ENCODE results near the gene DDI1.
"Not testable (repeated sequence)": the region's sequence is repeated elsewhere in the genome, so short reads cannot be mapped to it uniquely, and the experiment has no call there.

Gene DDI1

GRCh38 chr11:104033134-104033533, 3.3 kb upstream of the DDI1 start:
- peak; percentile 2 for DNase-seq

GRCh38 chr11:104033561-104033960, 2.9 kb upstream of the DDI1 start:
- no peak for DNase-seq
- in situ Hi-C loops (cut with HindIII; ENCODE audit: low pct_ligation_motif_present, low pct_unique_long_range_greater_than_20kb, low sequenced_read_pairs), result no loop called here

More at GRCh38 chr11:104033134-104033533, 3.3 kb upstream of the DDI1 start:
- in situ Hi-C loops (cut with HindIII; ENCODE audit: low pct_ligation_motif_present, low pct_unique_long_range_greater_than_20kb, low sequenced_read_pairs), result no loop called here

- no peak for DNase-seq
- in situ Hi-C loops (cut with HindIII; ENCODE audit: low pct_ligation_motif_present, low pct_unique_long_range_greater_than_20kb, low sequenced_read_pairs), result no loop called here
Observed at GRCh38 chr11:104036995-104037394, 555 bp downstream of the DDI1 start.

- DNase-seq, result no peak
- in situ Hi-C loops (cut with HindIII; ENCODE audit: low pct_ligation_motif_present, low pct_unique_long_range_greater_than_20kb, low sequenced_read_pairs), result no loop called here
Observed at GRCh38 chr11:104041792-104042191, 5.4 kb downstream of the DDI1 start.

GRCh38 chr11:104043142-104043541, 6.7 kb downstream of the DDI1 start:
- in situ Hi-C loops (cut with HindIII; ENCODE audit: low pct_ligation_motif_present, low pct_unique_long_range_greater_than_20kb, low sequenced_read_pairs), result no loop called here
- no peak for DNase-seq

GRCh38 chr11:104043678-104044239, 7.3 kb downstream of the DDI1 start:
- DNase-seq, result no peak

GRCh38 chr11:104046331-104046730, 9.9 kb downstream of the DDI1 start:
- DNase-seq, result no peak
- in situ Hi-C loops (cut with HindIII; ENCODE audit: low pct_ligation_motif_present, low pct_unique_long_range_greater_than_20kb, low sequenced_read_pairs), result no loop called here

More at GRCh38 chr11:104043678-104044239, 7.3 kb downstream of the DDI1 start:
- in situ Hi-C loops (cut with HindIII; ENCODE audit: low pct_ligation_motif_present, low pct_unique_long_range_greater_than_20kb, low sequenced_read_pairs), result no loop called here

GRCh38 chr11:104046858-104047257, 10.4 kb downstream of the DDI1 start:
- in situ Hi-C loops (cut with HindIII; ENCODE audit: low pct_ligation_motif_present, low pct_unique_long_range_greater_than_20kb, low sequenced_read_pairs); DNase-seq: not testable (repeated sequence)

GRCh38 chr11:104049116-104049515, 12.7 kb downstream of the DDI1 start:
- in situ Hi-C loops (cut with HindIII; ENCODE audit: low pct_ligation_motif_present, low pct_unique_long_range_greater_than_20kb, low sequenced_read_pairs), result no loop called here
- DNase-seq, result no peak

GRCh38 chr11:104051778-104052177, 15.3 kb downstream of the DDI1 start:
- no peak for DNase-seq
- in situ Hi-C loops (cut with HindIII; ENCODE audit: low pct_ligation_motif_present, low pct_unique_long_range_greater_than_20kb, low sequenced_read_pairs), result no loop called here

- in situ Hi-C loops (cut with HindIII; ENCODE audit: low pct_ligation_motif_present, low pct_unique_long_range_greater_than_20kb, low sequenced_read_pairs), result no loop called here
- no peak for DNase-seq
Observed at GRCh38 chr11:104053743-104054478, 17.5 kb downstream of the DDI1 start.

- in situ Hi-C loops (cut with HindIII; ENCODE audit: low pct_ligation_motif_present, low pct_unique_long_range_greater_than_20kb, low sequenced_read_pairs), result no loop called here
- DNase-seq, result no peak
Observed at GRCh38 chr11:104054911-104055529, 18.6 kb downstream of the DDI1 start.

- no peak for DNase-seq
Observed at GRCh38 chr11:104055596-104055995, 19.2 kb downstream of the DDI1 start.

GRCh38 chr11:104057908-104058307, 21.5 kb downstream of the DDI1 start:
- in situ Hi-C loops (cut with HindIII; ENCODE audit: low pct_ligation_motif_present, low pct_unique_long_range_greater_than_20kb, low sequenced_read_pairs), result no loop called here
- DNase-seq, result no peak

More at GRCh38 chr11:104055596-104055995, 19.2 kb downstream of the DDI1 start:
- in situ Hi-C loops (cut with HindIII; ENCODE audit: low pct_ligation_motif_present, low pct_unique_long_range_greater_than_20kb, low sequenced_read_pairs), result no loop called here

- DNase-seq, result no peak
- in situ Hi-C loops (cut with HindIII; ENCODE audit: low pct_ligation_motif_present, low pct_unique_long_range_greater_than_20kb, low sequenced_read_pairs), result no loop called here
Observed at GRCh38 chr11:104058680-104059079, 22.2 kb downstream of the DDI1 start.

- no peak for DNase-seq
- in situ Hi-C loops (cut with HindIII; ENCODE audit: low pct_ligation_motif_present, low pct_unique_long_range_greater_than_20kb, low sequenced_read_pairs), result no loop called here
Observed at GRCh38 chr11:104060004-104060794, 23.8 kb downstream of the DDI1 start.

GRCh38 chr11:104060820-104061219, 24.4 kb downstream of the DDI1 start:
- in situ Hi-C loops (cut with HindIII; ENCODE audit: low pct_ligation_motif_present, low pct_unique_long_range_greater_than_20kb, low sequenced_read_pairs), result no loop called here
- no peak for DNase-seq

- no peak for DNase-seq
- in situ Hi-C loops (cut with HindIII; ENCODE audit: low pct_ligation_motif_present, low pct_unique_long_range_greater_than_20kb, low sequenced_read_pairs), result no loop called here
Observed at GRCh38 chr11:104061853-104062521, 25.5 kb downstream of the DDI1 start.
